WTC11 (cell line): ENCODE measurements around the gene RBM10. TPM values are rescaled to one million over a fixed set of nuclear protein-coding genes. Genes with fewer than 3 reads are reported as not detected.

Source experiments
- ATAC-seq: fragments of 200-7000 bp; cut with Tn5 transposase; 2 replicates; pipeline ENCODE4 v1.10.0; 2021; ENCODE audit warnings: mild to moderate bottlenecking, moderate library complexity
- CTCF ChIA-PET: fragments of 300-600 bp; sonication (Branson Sonifier 250); formaldehyde crosslinking; loops from one replicate; lab custom pipeline; 2021; ENCODE audit warnings: antibody characterized with exemption; lab: Charles Lee
- POLR2A ChIA-PET: fragments of 350-600 bp; sonication (Branson Sonifier 250); formaldehyde crosslinking; loops from one replicate; lab custom pipeline; 2021; ENCODE audit warnings: antibody characterized with exemption; lab: Charles Lee
- DNase-seq: peaks from one replicate; pipeline ENCODE4 v3.0.0; 2021; ENCODE audit warnings: low spot score
- H3K27ac Mint-ChIP-seq: 2 replicates; pipeline ENCODE4 v1.8.0; 2021; ENCODE audit warnings: mixed read lengths
- H3K27me3 Mint-ChIP-seq: 2 replicates; pipeline ENCODE4 v1.8.0; 2021; ENCODE audit warnings: low read depth, mild to moderate bottlenecking, moderate library complexity, mixed read lengths
- H3K36me3 Mint-ChIP-seq: 2 replicates; pipeline ENCODE4 v1.8.0; 2021; ENCODE audit warnings: mixed read lengths
- H3K4me1 Mint-ChIP-seq: 2 replicates; pipeline ENCODE4 v1.8.0; 2022; ENCODE audit warnings: mixed read lengths
- H3K4me3 Mint-ChIP-seq: 2 replicates; pipeline ENCODE4 v1.8.0; 2021; ENCODE audit warnings: mild to moderate bottlenecking, moderate library complexity, mixed read lengths
- H3K9me3 Mint-ChIP-seq: 2 replicates; pipeline ENCODE4 v1.8.0; 2021; ENCODE audit warnings: mixed read lengths
- ATF1 ChIP-seq: sonication (generic); formaldehyde crosslinking; IDR thresholded peaks from 2 replicates; pipeline ENCODE4 v1.8.1; 2023; ENCODE audit warnings: mild to moderate bottlenecking, moderate library complexity, missing genetic modification reagents
- ETV6 ChIP-seq: sonication (generic); formaldehyde crosslinking; IDR thresholded peaks from 2 replicates; pipeline ENCODE4 v1.8.1; 2022; ENCODE audit warnings: mild to moderate bottlenecking, missing genetic modification reagents
- JAZF1 ChIP-seq: fragments of 250-450 bp; sonication (Bioruptor Pico); IDR thresholded peaks from 2 replicates; pipeline ENCODE4 v1.9.0; 2021; ENCODE audit warnings: moderate library complexity, mild to moderate bottlenecking, inconsistent platforms
- KAT7 ChIP-seq: sonication (generic); formaldehyde crosslinking; IDR thresholded peaks from 2 replicates; pipeline ENCODE4 v1.8.1; 2023; ENCODE audit warnings: missing genetic modification reagents, mild to moderate bottlenecking, borderline replicate concordance
- NFATC4 ChIP-seq: fragments of 250-450 bp; sonication (Bioruptor Pico); IDR thresholded peaks from 2 replicates; pipeline ENCODE4 v1.9.0; 2021; ENCODE audit warnings: mild to moderate bottlenecking
- NFYB ChIP-seq: sonication (generic); formaldehyde crosslinking; conservative IDR thresholded peaks from 2 replicates; pipeline ENCODE4 v1.8.0; 2022; ENCODE audit warnings: low read depth, missing genetic modification reagents
- SMAD4 ChIP-seq: sonication (generic); formaldehyde crosslinking; IDR thresholded peaks from 2 replicates; pipeline ENCODE4 v1.8.0; 2022; ENCODE audit warnings: mild to moderate bottlenecking, missing genetic modification reagents
- TEAD1 ChIP-seq: sonication (generic); formaldehyde crosslinking; IDR thresholded peaks from 2 replicates; pipeline ENCODE4 v1.8.0; 2022; ENCODE audit warnings: mild to moderate bottlenecking, missing genetic modification reagents
- ZNF396 ChIP-seq: fragments of 250-450 bp; sonication (Bioruptor Pico); IDR thresholded peaks from 2 replicates; pipeline ENCODE4 v1.8.0; 2021; ENCODE audit warnings: mild to moderate bottlenecking, moderate library complexity, borderline replicate concordance
- total RNA-seq: library from RNA; stranded (reverse); gene quantifications from 3 replicates; pipeline ENCODE4 v1.2.3, GENCODE V29; 2021
- TF ChIP-seq, protein P1 (sequence below): fragments of 200-600 bp; IDR thresholded peaks from 2 replicates; pipeline ENCODE4 v1.8.0; 2022; ENCODE audit warnings: antibody characterized with exemption
- TF ChIP-seq, protein P2 (sequence below): fragments of 250-450 bp; sonication (Bioruptor Pico); conservative IDR thresholded peaks from 2 replicates; pipeline ENCODE4 v1.9.0; 2021; ENCODE audit warnings: mild to moderate bottlenecking
- TF ChIP-seq, protein P3 (sequence below): sonication (generic); formaldehyde crosslinking; IDR thresholded peaks from 2 replicates; pipeline ENCODE4 v1.8.0; 2022; ENCODE audit warnings: missing genetic modification reagents
- TF ChIP-seq, protein P4 (sequence below): sonication (generic); formaldehyde crosslinking; IDR thresholded peaks from 2 replicates; pipeline ENCODE4 v1.8.0; 2023; ENCODE audit warnings: missing genetic modification reagents, mild to moderate bottlenecking, borderline replicate concordance
- TF ChIP-seq, protein P5 (sequence below): sonication (generic); formaldehyde crosslinking; IDR thresholded peaks from 2 replicates; pipeline ENCODE4 v1.8.0; 2023; ENCODE audit warnings: missing genetic modification reagents
- TF ChIP-seq, protein P6 (sequence below): sonication (generic); formaldehyde crosslinking; conservative IDR thresholded peaks from 2 replicates; pipeline ENCODE4 v1.8.1; 2023; ENCODE audit warnings: mild to moderate bottlenecking, low read depth, missing genetic modification reagents, moderate library complexity
- TF ChIP-seq, protein P7 (sequence below): sonication (generic); formaldehyde crosslinking; IDR thresholded peaks from 2 replicates; pipeline ENCODE4 v1.8.1; 2023; ENCODE audit warnings: mild to moderate bottlenecking, missing genetic modification reagents, moderate library complexity
- TF ChIP-seq, protein P8 (sequence below): sonication (generic); formaldehyde crosslinking; IDR thresholded peaks from 2 replicates; pipeline ENCODE4 v1.8.1; 2022; ENCODE audit warnings: mild to moderate bottlenecking, moderate library complexity, missing genetic modification reagents

Gene RBM10
- total RNA-seq, 1 experiment from 2014 or later: 66.1 TPM

DNA sequence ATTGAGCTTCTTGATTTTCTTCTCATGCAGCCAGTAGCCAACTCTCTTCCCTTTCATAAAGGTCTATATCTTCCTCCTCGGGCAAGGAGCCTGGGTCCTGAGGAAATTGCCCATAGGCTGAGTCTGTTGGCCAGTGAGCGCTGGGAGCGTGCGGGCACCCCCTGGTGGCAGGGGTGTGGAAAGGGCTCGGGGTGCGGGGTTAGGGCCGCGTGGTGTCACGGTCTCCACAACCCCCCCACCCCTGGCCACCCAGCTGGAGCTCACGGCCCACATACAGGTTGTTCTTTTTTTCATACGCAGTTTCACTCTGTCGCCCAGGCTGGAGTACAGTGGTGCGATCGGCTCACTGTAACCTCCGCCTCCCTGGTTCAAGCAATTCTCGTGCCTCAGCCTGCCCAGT, 13.1 kb downstream of the RBM10 start:
- Mint-ChIP-seq H3K4me1 (no peaks in the 10 kb centered on the region), H3K27me3 (no peaks in the 10 kb centered on the region), H3K9me3 (0 out of 2 replicates have a peak, but pooled peaks cover 3% of the 10 kb centered on the region), H3K27ac (no peak overlapping the region), H3K36me3 (peaks cover 24% of the 10 kb centered on the region), H3K4me3 (no peak overlapping the region)
- POLR2A ChIA-PET: no interaction called here
- CTCF ChIA-PET: interaction anchor here (1.9 kb wide), 1 partner anchor 13 kb away, joined by 7 read pairs; the partner anchor contains the start of genes NDUFB11 and RBM10
- peak; percentile 71 for ATAC-seq
- no peak for TF ChIP-seq NFATC4 (CRISPR knock-in tag)
- TF ChIP-seq, protein P1, sequence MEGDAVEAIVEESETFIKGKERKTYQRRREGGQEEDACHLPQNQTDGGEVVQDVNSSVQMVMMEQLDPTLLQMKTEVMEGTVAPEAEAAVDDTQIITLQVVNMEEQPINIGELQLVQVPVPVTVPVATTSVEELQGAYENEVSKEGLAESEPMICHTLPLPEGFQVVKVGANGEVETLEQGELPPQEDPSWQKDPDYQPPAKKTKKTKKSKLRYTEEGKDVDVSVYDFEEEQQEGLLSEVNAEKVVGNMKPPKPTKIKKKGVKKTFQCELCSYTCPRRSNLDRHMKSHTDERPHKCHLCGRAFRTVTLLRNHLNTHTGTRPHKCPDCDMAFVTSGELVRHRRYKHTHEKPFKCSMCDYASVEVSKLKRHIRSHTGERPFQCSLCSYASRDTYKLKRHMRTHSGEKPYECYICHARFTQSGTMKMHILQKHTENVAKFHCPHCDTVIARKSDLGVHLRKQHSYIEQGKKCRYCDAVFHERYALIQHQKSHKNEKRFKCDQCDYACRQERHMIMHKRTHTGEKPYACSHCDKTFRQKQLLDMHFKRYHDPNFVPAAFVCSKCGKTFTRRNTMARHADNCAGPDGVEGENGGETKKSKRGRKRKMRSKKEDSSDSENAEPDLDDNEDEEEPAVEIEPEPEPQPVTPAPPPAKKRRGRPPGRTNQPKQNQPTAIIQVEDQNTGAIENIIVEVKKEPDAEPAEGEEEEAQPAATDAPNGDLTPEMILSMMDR: 0 out of 2 replicates have a peak, but pooled peaks have one; percentile 16
- peak; percentile 31 for DNase-seq

DNA sequence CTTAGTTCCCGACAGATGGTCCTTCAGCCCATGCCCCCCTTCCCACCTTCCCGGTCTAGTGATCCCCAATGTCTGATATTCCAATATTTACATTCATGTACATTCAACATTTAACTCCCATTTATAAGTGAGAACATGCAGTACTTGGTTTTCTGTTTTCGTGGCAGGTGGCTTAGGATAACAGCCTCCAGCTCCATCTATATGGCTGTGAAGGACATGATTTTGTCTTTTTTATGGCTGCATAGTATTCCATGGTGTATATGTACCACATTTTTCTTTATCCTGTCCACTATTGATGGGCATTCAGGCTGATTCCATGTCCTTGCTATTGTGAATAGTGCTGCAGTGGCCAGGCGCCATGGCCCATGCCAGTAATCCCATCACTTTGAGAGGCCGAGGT, 13.8 kb downstream of the RBM10 start:
- ATAC-seq (no peak), DNase-seq (no peak)
- no peaks in the 10 kb centered on the region for H3K27me3 Mint-ChIP-seq
- no peak overlapping the region for H3K27ac Mint-ChIP-seq
- ChIA-PET CTCF (interaction anchor here (1.9 kb wide), 1 partner anchor 14 kb away, joined by 7 read pairs; the partner anchor contains the start of genes NDUFB11 and RBM10), POLR2A (no interaction called here)
- no peaks in the 10 kb centered on the region for H3K4me1 Mint-ChIP-seq
- H3K36me3 Mint-ChIP-seq: peaks cover 19% of the 10 kb centered on the region
- no peak overlapping the region for H3K4me3 Mint-ChIP-seq
- H3K9me3 Mint-ChIP-seq: 0 out of 2 replicates have a peak, but pooled peaks cover 3% of the 10 kb centered on the region
- TF ChIP-seq, protein P2, sequence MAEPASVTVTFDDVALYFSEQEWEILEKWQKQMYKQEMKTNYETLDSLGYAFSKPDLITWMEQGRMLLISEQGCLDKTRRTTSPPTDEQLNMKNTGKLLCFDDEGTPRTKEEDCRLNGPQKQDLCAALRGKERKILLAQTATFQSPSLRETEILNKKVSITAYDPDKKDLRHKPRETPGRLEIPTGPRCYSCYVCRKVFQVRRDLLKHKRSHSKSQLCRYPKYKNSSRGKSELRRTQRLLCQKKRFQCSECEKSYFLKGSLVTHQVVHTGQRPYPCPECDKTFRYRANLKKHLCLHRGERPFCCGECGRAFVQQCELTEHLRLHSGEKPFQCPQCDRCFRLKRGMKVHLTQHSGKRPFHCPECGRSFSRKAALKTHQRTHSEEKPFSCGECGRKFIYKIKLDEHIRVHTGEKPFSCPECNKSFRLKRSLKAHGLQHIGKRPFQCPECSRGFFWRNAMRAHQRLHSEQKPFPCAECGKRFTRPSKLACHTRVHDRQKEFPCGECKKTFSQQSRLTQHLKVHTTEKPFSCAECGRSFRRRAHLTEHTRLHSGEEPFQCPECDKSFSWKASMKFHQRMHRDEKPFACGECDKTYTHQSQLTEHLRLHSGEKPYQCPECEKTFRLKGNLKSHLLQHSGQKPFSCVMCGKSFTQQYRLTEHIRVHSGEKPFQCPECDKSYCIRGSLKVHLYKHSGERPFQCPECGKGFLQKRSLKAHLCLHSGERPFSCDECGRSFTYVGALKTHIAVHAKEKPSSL (CRISPR knock-in tag): no peak
- TF ChIP-seq, protein P3, sequence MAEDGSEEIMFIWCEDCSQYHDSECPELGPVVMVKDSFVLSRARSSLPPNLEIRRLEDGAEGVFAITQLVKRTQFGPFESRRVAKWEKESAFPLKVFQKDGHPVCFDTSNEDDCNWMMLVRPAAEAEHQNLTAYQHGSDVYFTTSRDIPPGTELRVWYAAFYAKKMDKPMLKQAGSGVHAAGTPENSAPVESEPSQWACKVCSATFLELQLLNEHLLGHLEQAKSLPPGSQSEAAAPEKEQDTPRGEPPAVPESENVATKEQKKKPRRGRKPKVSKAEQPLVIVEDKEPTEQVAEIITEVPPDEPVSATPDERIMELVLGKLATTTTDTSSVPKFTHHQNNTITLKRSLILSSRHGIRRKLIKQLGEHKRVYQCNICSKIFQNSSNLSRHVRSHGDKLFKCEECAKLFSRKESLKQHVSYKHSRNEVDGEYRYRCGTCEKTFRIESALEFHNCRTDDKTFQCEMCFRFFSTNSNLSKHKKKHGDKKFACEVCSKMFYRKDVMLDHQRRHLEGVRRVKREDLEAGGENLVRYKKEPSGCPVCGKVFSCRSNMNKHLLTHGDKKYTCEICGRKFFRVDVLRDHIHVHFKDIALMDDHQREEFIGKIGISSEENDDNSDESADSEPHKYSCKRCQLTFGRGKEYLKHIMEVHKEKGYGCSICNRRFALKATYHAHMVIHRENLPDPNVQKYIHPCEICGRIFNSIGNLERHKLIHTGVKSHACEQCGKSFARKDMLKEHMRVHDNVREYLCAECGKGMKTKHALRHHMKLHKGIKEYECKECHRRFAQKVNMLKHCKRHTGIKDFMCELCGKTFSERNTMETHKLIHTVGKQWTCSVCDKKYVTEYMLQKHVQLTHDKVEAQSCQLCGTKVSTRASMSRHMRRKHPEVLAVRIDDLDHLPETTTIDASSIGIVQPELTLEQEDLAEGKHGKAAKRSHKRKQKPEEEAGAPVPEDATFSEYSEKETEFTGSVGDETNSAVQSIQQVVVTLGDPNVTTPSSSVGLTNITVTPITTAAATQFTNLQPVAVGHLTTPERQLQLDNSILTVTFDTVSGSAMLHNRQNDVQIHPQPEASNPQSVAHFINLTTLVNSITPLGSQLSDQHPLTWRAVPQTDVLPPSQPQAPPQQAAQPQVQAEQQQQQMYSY (CRISPR knock-in tag): no peak
- TF ChIP-seq, protein P4, sequence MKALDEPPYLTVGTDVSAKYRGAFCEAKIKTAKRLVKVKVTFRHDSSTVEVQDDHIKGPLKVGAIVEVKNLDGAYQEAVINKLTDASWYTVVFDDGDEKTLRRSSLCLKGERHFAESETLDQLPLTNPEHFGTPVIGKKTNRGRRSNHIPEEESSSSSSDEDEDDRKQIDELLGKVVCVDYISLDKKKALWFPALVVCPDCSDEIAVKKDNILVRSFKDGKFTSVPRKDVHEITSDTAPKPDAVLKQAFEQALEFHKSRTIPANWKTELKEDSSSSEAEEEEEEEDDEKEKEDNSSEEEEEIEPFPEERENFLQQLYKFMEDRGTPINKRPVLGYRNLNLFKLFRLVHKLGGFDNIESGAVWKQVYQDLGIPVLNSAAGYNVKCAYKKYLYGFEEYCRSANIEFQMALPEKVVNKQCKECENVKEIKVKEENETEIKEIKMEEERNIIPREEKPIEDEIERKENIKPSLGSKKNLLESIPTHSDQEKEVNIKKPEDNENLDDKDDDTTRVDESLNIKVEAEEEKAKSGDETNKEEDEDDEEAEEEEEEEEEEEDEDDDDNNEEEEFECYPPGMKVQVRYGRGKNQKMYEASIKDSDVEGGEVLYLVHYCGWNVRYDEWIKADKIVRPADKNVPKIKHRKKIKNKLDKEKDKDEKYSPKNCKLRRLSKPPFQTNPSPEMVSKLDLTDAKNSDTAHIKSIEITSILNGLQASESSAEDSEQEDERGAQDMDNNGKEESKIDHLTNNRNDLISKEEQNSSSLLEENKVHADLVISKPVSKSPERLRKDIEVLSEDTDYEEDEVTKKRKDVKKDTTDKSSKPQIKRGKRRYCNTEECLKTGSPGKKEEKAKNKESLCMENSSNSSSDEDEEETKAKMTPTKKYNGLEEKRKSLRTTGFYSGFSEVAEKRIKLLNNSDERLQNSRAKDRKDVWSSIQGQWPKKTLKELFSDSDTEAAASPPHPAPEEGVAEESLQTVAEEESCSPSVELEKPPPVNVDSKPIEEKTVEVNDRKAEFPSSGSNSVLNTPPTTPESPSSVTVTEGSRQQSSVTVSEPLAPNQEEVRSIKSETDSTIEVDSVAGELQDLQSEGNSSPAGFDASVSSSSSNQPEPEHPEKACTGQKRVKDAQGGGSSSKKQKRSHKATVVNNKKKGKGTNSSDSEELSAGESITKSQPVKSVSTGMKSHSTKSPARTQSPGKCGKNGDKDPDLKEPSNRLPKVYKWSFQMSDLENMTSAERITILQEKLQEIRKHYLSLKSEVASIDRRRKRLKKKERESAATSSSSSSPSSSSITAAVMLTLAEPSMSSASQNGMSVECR: no peak
- TF ChIP-seq NFYB (no peak), TEAD1 (CRISPR knock-in tag) (no peak), ETV6 (no peak), ZNF396 (CRISPR knock-in tag) (no peak), KAT7 (CRISPR knock-in tag) (no peak), JAZF1 (no peak), SMAD4 (CRISPR knock-in tag) (no peak), ATF1 (no peak)
- TF ChIP-seq, protein P5, sequence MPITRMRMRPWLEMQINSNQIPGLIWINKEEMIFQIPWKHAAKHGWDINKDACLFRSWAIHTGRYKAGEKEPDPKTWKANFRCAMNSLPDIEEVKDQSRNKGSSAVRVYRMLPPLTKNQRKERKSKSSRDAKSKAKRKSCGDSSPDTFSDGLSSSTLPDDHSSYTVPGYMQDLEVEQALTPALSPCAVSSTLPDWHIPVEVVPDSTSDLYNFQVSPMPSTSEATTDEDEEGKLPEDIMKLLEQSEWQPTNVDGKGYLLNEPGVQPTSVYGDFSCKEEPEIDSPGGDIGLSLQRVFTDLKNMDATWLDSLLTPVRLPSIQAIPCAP (CRISPR knock-in tag): no peak
- TF ChIP-seq, protein P6, sequence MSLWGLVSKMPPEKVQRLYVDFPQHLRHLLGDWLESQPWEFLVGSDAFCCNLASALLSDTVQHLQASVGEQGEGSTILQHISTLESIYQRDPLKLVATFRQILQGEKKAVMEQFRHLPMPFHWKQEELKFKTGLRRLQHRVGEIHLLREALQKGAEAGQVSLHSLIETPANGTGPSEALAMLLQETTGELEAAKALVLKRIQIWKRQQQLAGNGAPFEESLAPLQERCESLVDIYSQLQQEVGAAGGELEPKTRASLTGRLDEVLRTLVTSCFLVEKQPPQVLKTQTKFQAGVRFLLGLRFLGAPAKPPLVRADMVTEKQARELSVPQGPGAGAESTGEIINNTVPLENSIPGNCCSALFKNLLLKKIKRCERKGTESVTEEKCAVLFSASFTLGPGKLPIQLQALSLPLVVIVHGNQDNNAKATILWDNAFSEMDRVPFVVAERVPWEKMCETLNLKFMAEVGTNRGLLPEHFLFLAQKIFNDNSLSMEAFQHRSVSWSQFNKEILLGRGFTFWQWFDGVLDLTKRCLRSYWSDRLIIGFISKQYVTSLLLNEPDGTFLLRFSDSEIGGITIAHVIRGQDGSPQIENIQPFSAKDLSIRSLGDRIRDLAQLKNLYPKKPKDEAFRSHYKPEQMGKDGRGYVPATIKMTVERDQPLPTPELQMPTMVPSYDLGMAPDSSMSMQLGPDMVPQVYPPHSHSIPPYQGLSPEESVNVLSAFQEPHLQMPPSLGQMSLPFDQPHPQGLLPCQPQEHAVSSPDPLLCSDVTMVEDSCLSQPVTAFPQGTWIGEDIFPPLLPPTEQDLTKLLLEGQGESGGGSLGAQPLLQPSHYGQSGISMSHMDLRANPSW (CRISPR knock-in tag): no peak
- TF ChIP-seq, protein P7, sequence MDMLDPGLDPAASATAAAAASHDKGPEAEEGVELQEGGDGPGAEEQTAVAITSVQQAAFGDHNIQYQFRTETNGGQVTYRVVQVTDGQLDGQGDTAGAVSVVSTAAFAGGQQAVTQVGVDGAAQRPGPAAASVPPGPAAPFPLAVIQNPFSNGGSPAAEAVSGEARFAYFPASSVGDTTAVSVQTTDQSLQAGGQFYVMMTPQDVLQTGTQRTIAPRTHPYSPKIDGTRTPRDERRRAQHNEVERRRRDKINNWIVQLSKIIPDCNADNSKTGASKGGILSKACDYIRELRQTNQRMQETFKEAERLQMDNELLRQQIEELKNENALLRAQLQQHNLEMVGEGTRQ: no peak
- TF ChIP-seq, protein P8, sequence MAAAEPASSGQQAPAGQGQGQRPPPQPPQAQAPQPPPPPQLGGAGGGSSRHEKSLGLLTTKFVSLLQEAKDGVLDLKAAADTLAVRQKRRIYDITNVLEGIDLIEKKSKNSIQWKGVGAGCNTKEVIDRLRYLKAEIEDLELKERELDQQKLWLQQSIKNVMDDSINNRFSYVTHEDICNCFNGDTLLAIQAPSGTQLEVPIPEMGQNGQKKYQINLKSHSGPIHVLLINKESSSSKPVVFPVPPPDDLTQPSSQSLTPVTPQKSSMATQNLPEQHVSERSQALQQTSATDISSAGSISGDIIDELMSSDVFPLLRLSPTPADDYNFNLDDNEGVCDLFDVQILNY (CRISPR knock-in tag): no peak
